HUES64 (cell line): ENCODE data around the gene ABHD16B.

Source experiments
- H3K27ac ChIP-seq: 2 replicates; pipeline ENCODE4 v1.7.0; 2013; ENCODE audit warnings: low read depth, low read length, inconsistent platforms
- H3K27me3 ChIP-seq: 2 replicates; pipeline ENCODE4 v1.6.1; 2013; ENCODE audit warnings: mild to moderate bottlenecking, low read length; ENCODE audit not compliant: insufficient read depth
- H3K36me3 ChIP-seq: 2 replicates; pipeline ENCODE4 v1.6.1; 2013; ENCODE audit warnings: mild to moderate bottlenecking, low read length; ENCODE audit not compliant: insufficient read depth
- H3K4me1 ChIP-seq: 2 replicates; pipeline ENCODE4 v1.6.1; 2013; ENCODE audit warnings: mild to moderate bottlenecking, low read length, moderate library complexity; ENCODE audit not compliant: insufficient read depth
- H3K4me3 ChIP-seq: 2 replicates; pipeline ENCODE4 v1.5.1; 2013; ENCODE audit warnings: mild to moderate bottlenecking, low read length, moderate library complexity
- H3K9ac ChIP-seq: 2 replicates; pipeline ENCODE4 v1.6.1; 2013; ENCODE audit warnings: mild to moderate bottlenecking, low read depth, low read length
- H3K9me3 ChIP-seq: 2 replicates; pipeline ENCODE4 v1.6.1; 2013; ENCODE audit warnings: low read depth, low read length; ENCODE audit not compliant: insufficient read depth
- WGBS: fragments of 150-250, 120-280 bp; methylation state at CpG from one replicate; pipeline ENCODE4 v1.1.7; 2013; ENCODE audit warnings: missing lambda C conversion rate; 5-methylcytosine and 5-hydroxymethylcytosine counted together

Gene ABHD16B

DNA sequence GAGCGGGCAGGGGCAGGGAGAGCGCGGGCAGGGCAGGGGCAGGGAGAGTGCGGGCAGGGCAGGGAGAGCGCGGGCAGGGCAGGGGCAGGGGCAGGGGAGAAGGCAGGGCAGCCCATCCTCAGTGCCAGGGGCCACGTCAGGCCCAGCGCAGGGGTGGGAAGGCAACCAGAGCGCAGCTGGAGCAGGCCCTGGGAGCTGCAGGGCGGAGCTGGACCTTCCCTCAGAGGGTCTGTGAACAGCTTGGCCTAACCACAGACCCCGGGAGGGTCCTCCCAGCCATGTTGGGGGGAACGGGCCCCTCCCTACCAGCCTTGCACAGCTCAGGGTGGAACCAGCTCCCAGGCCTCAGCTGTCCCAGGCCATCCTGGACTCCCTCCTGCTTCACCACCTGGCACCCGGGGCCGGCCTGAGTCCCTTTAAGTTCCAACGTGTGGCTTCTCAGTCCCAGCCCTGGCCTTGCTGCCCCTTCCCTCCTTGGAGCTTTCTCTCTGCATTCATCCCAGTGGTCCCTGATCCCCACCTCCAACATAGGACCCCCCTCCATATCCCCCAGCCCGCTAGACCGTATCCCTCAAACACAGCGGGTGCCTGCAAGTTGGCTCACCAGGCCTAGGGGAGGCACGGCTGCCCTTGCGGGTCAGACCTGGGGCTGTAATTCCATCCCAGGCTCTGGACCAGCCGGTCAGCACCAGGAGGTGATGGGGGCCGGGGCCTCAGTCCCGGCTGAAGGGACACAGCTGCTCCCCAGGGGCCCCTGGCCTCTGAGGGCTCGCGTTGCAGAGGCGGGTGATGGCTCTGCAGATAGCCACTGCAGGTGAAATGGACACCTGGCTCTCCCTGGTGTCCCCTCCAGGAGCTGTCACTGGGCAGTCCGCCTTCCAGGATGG is 24.6 kb upstream of the ABHD16B start:
- no peak overlapping the region for H3K9ac ChIP-seq
- no peaks in the 10 kb centered on the region for H3K36me3 ChIP-seq
- H3K27me3 ChIP-seq, result peaks cover 25% of the 10 kb centered on the region
- 86% methylated on average over 27 of the region's 27 CpGs for WGBS
- no peaks in the 10 kb centered on the region for H3K9me3 ChIP-seq
- peaks cover 7% of the 10 kb centered on the region; the same call in 1 of the 2 replicates for H3K4me1 ChIP-seq
- H3K4me3 ChIP-seq, result no peak overlapping the region
- H3K27ac ChIP-seq, result no peak overlapping the region

DNA sequence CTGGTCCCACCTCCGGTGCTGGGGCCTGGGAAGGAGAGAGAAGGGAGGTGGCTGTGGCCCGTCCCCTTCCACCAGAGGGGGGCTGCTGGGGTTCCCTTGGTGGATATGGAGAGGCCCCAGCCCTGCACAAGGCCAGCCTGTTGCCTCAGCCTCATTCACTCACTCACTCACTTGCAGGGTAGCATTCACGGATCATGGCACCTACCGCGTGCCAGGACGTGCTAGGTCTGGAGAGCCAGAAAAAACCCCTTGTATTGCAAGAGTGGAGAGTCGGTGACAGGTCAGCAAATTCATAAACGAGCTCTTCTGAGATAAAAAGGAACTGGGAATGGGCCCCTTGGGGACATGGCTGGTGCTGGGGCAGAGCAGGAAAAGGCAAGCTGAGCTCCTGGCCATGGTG is 23.8 kb upstream of the ABHD16B start:
- H3K27me3 ChIP-seq, result peaks cover 17% of the 10 kb centered on the region
- 89% methylated on average over 8 of the region's 8 CpGs for WGBS
- peaks cover 7% of the 10 kb centered on the region; the same call in 1 of the 2 replicates for H3K4me1 ChIP-seq
- no peak overlapping the region for H3K9ac ChIP-seq
- H3K27ac ChIP-seq, result no peak overlapping the region
- H3K4me3 ChIP-seq, result no peak overlapping the region
- H3K9me3 ChIP-seq, result no peaks in the 10 kb centered on the region
- H3K36me3 ChIP-seq, result no peaks in the 10 kb centered on the region

DNA sequence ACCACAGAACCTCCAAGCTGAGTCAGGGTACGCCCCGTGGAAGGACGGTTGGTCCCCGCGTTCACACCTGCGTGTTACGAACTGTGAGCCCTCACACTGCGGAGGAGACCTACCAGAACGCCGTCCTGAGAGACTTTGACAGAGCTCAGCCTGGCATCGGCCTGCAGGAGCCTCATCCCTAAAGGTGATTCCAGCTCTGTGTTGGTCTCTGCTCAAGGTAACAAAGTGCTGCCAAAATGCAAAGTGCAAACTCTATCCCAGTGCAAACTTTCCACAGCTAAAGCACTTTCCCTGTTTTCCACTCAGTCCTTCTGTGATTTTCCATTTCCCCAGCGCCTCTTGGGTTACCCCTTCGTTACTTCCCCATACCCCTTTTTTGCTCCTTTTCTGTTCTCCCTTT is 21.7 kb upstream of the ABHD16B start:
- no peak overlapping the region for H3K9ac ChIP-seq
- WGBS, result 94% methylated on average over 13 of the region's 13 CpGs

DNA sequence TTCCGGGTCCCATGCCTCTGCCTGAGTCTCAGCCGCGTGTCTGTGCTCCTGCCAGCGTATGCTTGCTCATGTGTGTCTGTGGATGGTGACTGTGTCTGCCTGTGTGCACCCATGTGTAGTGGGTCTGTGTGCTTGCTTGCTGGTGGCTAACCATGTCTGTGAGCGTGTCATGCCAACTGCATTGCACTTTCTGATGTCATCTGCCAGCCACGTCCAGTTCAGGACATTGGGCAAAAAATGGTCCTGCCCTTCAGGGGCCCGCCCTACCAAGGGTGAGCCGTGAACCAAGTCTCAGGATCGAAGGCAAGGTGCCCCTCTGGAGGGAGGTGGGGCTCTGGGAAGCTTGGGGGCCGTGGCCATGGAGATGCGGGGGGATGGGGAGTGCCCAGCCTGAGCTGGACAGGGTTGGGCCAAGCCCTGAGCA is 20.9 kb upstream of the ABHD16B start:
- Histone ChIP-seq H3K4me3 (no peak overlapping the region), H3K27ac (no peak overlapping the region), H3K36me3 (no peaks in the 10 kb centered on the region), H3K27me3 (no peaks in the 10 kb centered on the region), H3K9ac (no peak overlapping the region), H3K9me3 (no peaks in the 10 kb centered on the region), H3K4me1 (peaks cover 2% of the 10 kb centered on the region; the same call in 1 of the 2 replicates)
- 90% methylated on average over 11 of the region's 11 CpGs for WGBS

More for the DNA sequence above, 21.7 kb upstream of the ABHD16B start:
- Histone ChIP-seq H3K27ac (no peak overlapping the region), H3K36me3 (no peaks in the 10 kb centered on the region), H3K4me3 (no peak overlapping the region), H3K9me3 (no peaks in the 10 kb centered on the region), H3K4me1 (peaks cover 5% of the 10 kb centered on the region; the same call in 1 of the 2 replicates), H3K27me3 (no peaks in the 10 kb centered on the region)

DNA sequence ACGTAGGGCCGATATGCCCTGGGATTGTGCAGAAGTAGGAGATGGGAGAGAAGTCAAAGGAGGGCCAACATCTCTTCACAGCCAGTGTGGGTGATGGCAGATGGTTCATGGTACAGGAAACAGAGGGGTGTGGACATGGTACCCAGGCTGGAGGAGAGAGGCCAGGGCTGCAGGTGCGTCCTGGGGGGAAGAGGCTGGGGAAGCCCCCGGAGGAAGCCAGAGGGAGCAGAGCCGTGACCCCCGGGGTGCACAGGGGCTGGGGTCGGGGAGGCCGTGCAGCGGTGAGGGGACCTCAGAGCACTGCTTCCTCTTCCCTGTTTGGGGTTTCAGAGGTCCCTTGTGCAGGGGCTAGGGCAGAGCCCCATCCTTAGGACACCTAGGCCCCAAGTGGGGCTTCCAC is 19.0 kb upstream of the ABHD16B start:
- no peaks in the 10 kb centered on the region for H3K36me3 ChIP-seq
- no peaks in the 10 kb centered on the region for H3K9me3 ChIP-seq
- H3K4me3 ChIP-seq, result no peak overlapping the region
- no peaks in the 10 kb centered on the region for H3K27me3 ChIP-seq
- H3K4me1 ChIP-seq, result peaks cover 7% of the 10 kb centered on the region
- H3K9ac ChIP-seq, result no peak overlapping the region
- H3K27ac ChIP-seq, result no peak overlapping the region
- 93% methylated on average over 9 of the region's 9 CpGs for WGBS

DNA sequence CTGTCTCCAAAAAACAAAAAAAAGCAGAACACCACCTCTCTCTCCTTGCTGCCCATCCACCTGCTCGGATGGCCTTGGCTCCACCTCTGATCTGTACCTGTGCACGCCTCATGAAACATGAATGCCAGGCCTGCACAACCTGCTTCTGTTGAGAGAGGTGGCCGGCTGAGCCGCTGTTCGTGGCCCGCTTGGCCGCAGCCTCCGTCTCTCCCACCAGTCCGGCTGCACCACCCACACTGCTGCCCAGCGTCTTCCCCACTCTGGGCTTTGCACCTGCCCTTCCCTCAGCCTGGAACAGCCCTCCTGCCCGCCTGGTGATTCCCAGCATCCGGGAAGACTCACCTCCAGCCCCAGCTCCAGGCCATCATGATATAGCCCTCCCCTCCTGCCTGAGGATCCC is 18.1 kb upstream of the ABHD16B start:
- no peak overlapping the region for H3K9ac ChIP-seq
- H3K27ac ChIP-seq, result no peak overlapping the region
- WGBS, result 90% methylated on average over 12 of the region's 12 CpGs
- no peaks in the 10 kb centered on the region for H3K27me3 ChIP-seq
- no peaks in the 10 kb centered on the region for H3K36me3 ChIP-seq
- peaks cover 13% of the 10 kb centered on the region for H3K4me1 ChIP-seq
- H3K9me3 ChIP-seq, result no peaks in the 10 kb centered on the region
- H3K4me3 ChIP-seq, result no peak overlapping the region

DNA sequence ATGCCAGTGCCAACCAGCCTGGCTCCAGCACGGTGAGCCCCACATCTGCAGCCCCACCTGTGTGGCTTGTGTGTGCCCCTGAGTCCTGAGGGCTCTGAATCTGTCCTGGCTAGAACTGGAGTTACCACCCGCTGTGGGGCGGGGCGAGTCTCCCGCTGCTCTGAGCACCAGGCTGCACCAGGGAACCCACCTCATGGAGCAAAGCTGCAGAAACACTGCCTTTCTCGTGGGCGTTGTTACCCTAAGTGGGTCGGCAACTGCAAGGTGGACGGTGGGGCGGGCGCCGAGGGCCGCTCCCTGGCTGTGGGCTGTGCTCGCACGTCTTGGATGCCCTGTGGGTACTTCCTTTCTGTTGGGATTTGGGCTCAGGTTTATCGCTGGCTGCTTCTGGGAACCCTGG is 17.5 kb upstream of the ABHD16B start:
- WGBS, result 81% methylated on average over 16 of the region's 16 CpGs
- Histone ChIP-seq H3K4me3 (no peak overlapping the region), H3K36me3 (no peaks in the 10 kb centered on the region), H3K27me3 (no peaks in the 10 kb centered on the region), H3K9ac (no peak overlapping the region), H3K9me3 (no peaks in the 10 kb centered on the region), H3K4me1 (peaks cover 18% of the 10 kb centered on the region), H3K27ac (no peak overlapping the region)

DNA sequence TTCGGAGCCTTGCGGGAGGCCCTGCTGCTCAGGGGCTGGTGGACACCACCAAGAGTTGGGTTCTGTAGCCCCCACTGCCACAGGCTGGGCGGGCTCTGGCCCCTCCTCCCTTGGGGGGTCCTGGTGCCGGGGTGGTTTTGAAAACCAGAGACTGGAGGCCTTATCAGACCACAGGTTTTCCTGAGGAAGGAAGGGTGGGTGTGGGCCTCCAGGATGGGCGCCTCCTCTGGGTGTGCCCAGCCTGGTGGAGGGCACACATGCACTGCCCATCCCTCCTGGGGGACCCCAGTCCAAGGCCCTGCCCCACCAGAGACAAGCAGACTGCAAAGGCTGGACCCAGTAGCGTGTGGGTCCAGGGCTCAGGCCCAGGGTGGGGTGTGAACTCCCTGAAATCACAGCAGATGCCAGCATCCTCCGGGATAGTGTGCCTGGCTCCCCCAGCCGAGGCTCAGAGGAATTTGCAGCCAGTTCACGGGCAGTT is 16.7 kb upstream of the ABHD16B start:
- H3K4me1 ChIP-seq, result peaks cover 18% of the 10 kb centered on the region
- no peaks in the 10 kb centered on the region for H3K36me3 ChIP-seq
- no peak overlapping the region for H3K9ac ChIP-seq
- H3K27me3 ChIP-seq, result no peaks in the 10 kb centered on the region
- H3K9me3 ChIP-seq, result no peaks in the 10 kb centered on the region
- 94% methylated on average over 9 of the region's 9 CpGs for WGBS
- no peak overlapping the region for H3K4me3 ChIP-seq
- H3K27ac ChIP-seq, result no peak overlapping the region

DNA sequence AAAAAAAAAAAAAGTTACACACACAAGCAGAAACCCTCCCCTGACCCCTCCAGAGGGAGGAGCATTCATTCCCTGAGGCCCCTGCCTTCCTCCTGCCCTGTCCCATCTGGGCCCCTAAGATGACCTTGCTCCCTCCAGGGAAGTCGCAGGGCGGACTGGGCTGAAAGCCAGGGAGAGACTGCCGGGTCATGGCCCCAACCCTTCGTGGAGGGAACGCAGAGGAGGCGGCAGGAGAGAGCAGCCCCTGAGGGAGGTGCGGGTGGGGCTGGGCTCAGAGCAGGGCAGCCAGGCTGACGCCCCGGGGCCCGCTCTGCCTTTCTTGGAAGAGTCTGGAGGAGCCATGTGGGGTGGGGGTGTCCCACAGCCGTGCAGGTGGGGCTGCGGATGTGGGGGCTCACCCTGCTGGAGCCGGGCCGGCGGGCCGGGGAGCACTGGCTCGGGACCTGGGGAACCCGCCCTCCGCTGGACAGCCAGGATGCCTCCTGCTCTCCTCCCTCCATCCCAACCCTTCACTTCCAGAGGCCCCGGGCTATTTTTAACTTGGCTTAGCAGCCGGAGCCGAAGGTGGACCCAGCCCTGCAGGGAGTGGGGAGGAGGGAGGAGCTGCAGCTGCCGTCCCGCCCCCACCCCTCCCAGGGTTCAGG is 15.0 kb upstream of the ABHD16B start:
- WGBS, result 3% methylated on average over 21 of the region's 24 CpGs
- Histone ChIP-seq H3K36me3 (no peaks in the 10 kb centered on the region), H3K4me3 (peak overlapping the region; percentile 51), H3K9me3 (no peaks in the 10 kb centered on the region), H3K27ac (peak overlapping the region; percentile 86), H3K4me1 (peaks cover 18% of the 10 kb centered on the region), H3K9ac (peak overlapping the region; percentile 54), H3K27me3 (no peaks in the 10 kb centered on the region)

DNA sequence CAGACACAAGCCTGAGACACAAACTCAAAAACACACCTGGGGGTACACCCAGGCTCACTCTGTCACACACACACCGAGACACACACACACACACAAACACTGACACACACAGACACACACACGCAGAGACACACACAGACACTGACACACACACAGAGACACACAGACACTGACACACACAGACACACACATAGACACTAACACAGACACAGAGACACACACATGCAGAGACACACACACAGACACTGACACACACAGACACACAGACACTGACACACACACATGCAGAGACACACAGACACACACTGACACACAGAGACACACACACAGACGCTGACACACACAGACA is 14.4 kb upstream of the ABHD16B start:
- peak overlapping the region; percentile 27; the same call in 1 of the 2 replicates for H3K9ac ChIP-seq
- peak overlapping the region; percentile 89; the same call in 1 of the 2 replicates for H3K27ac ChIP-seq
- WGBS, result 60% methylated on average over 3 of the region's 3 CpGs
- no peaks in the 10 kb centered on the region for H3K36me3 ChIP-seq
- H3K27me3 ChIP-seq, result no peaks in the 10 kb centered on the region
- peak overlapping the region; percentile 51; the same call in 1 of the 2 replicates for H3K4me3 ChIP-seq
- peaks cover 18% of the 10 kb centered on the region for H3K4me1 ChIP-seq
- H3K9me3 ChIP-seq, result no peaks in the 10 kb centered on the region
